Lower leg skin (tissue), 3 donors: ENCODE results near the gene IFNGR1.

Experiments
- POLR2A ChIP-seq, 2 donors: fragments of 450-650 bp; IDR thresholded peaks; one replicate each; pipeline ENCODE4 v1.6.1; 2016 to 2017; ENCODE audit warnings: antibody characterized with exemption in 2 of 2, mild to moderate bottlenecking in 1 of 2, moderate library complexity in 1 of 2
- TF ChIP-seq, protein P1 (sequence below), 3 donors: fragments of 450-650 bp; IDR thresholded peaks; one replicate each; pipeline ENCODE4 v1.5.1; 2016; ENCODE audit warnings: antibody characterized with exemption in 3 of 3, mild to moderate bottlenecking in 3 of 3, moderate library complexity in 2 of 3

DNA sequence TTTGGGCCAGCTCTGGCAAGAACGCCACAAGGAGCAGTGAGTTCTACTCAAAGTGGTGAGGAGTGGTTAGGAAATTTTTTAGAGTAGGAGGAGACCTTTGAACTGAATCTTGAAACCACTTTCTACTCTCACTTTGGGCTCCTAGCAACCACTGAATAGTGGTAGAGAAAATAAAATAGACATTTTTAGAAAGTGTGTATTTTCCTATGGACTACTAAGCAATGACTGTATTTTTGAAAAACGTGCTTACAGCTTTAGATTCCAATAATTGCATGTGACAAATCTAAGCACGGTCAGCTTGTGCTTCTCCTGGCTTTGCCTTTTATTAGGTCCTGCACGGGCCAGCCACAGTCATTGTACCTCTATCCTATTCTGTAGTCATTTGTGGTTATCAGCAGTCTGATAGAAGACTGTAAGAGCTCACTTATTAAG lies 8.7 kb upstream of the IFNGR1 start:
- TF ChIP-seq, protein P1, sequence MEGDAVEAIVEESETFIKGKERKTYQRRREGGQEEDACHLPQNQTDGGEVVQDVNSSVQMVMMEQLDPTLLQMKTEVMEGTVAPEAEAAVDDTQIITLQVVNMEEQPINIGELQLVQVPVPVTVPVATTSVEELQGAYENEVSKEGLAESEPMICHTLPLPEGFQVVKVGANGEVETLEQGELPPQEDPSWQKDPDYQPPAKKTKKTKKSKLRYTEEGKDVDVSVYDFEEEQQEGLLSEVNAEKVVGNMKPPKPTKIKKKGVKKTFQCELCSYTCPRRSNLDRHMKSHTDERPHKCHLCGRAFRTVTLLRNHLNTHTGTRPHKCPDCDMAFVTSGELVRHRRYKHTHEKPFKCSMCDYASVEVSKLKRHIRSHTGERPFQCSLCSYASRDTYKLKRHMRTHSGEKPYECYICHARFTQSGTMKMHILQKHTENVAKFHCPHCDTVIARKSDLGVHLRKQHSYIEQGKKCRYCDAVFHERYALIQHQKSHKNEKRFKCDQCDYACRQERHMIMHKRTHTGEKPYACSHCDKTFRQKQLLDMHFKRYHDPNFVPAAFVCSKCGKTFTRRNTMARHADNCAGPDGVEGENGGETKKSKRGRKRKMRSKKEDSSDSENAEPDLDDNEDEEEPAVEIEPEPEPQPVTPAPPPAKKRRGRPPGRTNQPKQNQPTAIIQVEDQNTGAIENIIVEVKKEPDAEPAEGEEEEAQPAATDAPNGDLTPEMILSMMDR (IDR thresholded peaks at IDR 0.05) = no peak
- no peak for TF ChIP-seq POLR2A (IDR thresholded peaks at IDR 0.05)
